Stimulated activated CD8-positive, alpha-beta memory T cell treated with anti-CD3 and anti-CD28 coated beads, Interleukin-15, amount 100 ng/mL, for 1 hour (primary cell): ENCODE measurements around the gene ACTRT1.

Experiments used
- DNase-seq: peaks from one replicate; pipeline ENCODE4 v3.0.0-alpha.2; 2020; ENCODE audit warnings: low read depth

The ACTRT1 gene

GRCh38 chrX:128052303-128052702 is at the start of gene ACTRT1:
ACTRT1 (minus strand) TSS chrX:128052403; CDS start chrX:128052206, 197 bp downstream.
- DNase-seq = no peak

DNA sequence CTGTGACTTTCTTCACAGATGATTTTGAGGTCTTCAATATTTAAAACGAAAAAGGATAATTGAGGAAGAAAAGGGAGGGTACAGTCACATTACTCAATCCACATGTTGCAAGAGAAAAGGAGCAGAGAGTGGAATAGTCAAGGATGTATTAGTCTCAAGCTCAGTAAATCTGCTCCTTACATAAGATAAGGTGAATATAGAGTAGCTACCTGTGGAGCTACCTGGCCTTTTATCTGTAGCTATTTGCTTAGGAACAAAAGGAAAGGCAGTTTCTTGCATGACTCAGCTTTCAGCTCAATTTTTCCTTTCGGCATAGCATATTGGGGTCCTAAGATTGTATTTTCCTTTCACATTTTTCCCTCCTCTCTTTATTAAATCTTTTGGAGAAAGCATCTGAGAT is 26.3 kb upstream of the ACTRT1 start:
- DNase-seq = no peak

- no peak for DNase-seq
Observed at GRCh38 chrX:128057421-128057820, 5.2 kb upstream of the ACTRT1 start.

DNA sequence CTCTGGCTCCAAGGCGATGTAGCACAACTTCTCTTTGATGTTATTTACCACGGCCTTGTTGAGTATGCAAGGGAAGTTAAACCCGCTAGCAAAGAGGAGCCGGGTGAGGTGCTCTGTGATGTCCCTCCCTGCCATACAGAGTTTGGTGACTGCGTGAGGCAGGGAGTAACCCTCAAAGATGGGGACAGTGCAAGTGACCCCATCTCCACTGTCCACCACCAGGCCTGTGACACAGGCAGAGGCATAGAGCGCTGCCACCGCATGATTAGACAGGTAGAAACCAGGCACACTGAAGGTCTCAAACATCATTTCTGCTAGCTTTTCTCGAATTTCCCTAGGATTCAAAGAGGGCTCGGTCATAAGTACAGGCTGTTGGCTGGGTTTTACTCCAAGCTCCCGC is 677 bp downstream of the ACTRT1 start:
- no peak for DNase-seq

DNA sequence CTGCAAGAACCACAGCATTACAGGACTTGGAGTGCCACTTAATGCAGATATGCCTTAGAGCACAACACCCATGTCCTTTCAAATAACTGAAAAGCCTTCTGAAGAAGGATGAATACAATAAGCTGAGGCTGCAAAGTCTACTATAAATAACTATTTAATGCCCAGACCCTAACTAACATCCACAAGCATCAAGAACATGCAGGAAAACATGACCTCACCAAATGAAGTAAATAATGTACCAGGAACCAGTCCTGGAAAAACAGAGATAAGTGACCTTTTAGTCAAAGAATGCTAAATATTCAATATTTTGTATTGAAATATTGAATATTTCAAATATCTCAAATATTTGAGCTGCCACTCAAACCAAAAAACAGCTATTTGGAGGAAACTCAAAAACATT is 16.9 kb downstream of the ACTRT1 start:
- DNase-seq = no peak

DNA sequence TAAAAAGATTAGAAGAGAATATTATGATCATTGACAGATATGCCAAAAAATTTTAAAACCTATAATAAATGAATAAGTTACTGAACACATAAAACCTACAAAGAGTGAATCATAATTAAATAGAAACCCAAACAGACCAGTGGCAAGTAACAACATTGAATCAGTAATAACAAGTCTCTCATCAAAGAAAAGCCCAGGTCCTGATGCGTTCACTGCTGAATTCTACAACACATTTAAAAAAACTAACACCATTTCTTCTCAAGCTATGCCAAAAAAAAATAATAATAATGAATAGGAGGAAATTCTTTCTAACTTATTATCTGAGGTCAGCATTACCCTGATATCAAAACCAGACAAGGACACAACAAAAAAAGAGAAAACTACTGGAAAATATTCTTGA is 30.6 kb downstream of the ACTRT1 start:
- DNase-seq = no peak

- no peak for DNase-seq
Observed at GRCh38 chrX:128020701-128021100, 31.5 kb downstream of the ACTRT1 start.

GRCh38 chrX:128019218-128019617 is 33.0 kb downstream of the ACTRT1 start:
- no peak for DNase-seq

DNA sequence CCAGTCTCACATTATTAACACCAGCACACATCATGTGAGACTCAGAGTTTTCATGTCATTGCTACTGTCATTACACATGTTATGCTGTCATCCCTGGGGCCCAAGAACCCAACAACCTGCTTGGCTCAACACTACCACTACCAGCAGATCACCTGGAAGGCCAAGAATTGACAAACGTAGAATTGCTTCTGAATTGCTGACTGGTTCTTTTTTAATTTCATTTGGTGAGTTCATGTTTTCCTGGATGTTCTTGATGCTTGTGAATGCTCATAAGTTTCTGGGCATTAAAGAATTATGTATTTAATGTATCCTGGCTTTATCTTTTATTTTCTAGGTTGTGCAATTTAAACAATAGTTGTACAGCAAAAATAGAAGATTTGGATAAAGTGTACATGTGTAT is 40.2 kb downstream of the ACTRT1 start:
- DNase-seq = no peak

DNA sequence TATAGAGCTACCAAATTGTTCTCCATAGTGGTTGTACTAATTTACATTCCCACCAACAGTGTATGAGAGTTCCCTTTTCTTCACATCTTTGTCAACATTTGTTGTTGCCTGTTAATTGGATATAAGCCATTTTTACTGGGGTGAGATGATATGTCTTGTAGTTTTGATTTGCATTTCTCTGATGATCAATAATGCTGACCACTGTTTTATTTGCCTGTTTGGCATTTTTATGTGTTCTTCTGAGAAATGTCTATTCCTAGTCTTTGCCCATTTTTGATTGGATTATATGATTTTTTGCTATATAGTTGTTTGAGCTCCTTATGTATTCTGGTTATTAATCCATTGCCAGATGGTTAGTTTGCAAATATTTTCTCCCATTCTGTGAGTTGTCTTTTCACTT is 44.3 kb downstream of the ACTRT1 start:
- no peak for DNase-seq
